GM23338 (cell line): ENCODE data around the gene PHRF1.

Source experiments
- EZH2 ChIP-seq: fragments of 200-600 bp; sonication (generic); IDR thresholded peaks from one replicate; pipeline ENCODE4 v1.8.0; 2017; ENCODE audit warnings: antibody characterized with exemption, mild to moderate bottlenecking, low read depth; ENCODE audit not compliant: unreplicated experiment
- TF ChIP-seq, protein P1 (sequence below), 2 experiments: fragments of 200-600 bp in 1 of 2; sonication (generic) in 1 of 2; conservative IDR thresholded peaks; 2 replicates each; pipeline versions ENCODE4 v1.5.1 to v1.6.1; 2016 to 2017; ENCODE audit warnings: antibody characterized with exemption in 2 of 2, low read depth in 2 of 2, mild to moderate bottlenecking in 2 of 2, moderate library complexity in 1 of 2
- TF ChIP-seq, protein P2 (sequence below): IDR thresholded peaks from one replicate; pipeline ENCODE4 v1.6.1; 2018; ENCODE audit warnings: antibody characterized with exemption; ENCODE audit not compliant: unreplicated experiment

DNA sequence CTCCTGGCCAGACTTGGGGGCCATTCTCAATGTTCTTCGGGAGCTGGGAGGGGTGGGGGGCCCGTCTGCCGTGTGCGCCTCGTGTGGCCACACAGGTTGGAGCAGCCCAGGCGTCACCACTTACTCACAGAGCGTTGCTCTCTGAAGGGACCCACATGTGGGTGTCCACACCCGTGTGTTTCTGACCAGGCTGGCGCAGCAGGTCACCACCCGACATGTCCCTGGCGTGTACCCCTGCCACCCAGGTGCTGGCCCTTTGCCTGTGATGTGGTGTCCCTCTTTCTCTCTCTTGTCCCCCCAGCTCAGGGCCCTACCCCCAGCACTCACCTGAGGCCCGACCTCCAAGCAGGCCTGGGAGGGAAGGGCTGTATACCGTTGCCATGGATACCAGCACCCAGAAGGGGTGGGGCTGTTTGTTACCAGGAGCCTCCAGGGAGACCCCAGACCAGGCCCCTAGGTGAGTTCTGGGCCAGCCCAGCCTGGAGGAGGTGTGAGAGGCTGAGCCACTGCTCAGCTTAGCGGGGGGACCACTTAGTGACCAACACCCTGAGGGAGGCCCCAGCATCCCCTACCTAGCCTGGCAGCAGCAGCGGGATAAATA is 17.1 kb upstream of the PHRF1 start:
- TF ChIP-seq, protein P1, sequence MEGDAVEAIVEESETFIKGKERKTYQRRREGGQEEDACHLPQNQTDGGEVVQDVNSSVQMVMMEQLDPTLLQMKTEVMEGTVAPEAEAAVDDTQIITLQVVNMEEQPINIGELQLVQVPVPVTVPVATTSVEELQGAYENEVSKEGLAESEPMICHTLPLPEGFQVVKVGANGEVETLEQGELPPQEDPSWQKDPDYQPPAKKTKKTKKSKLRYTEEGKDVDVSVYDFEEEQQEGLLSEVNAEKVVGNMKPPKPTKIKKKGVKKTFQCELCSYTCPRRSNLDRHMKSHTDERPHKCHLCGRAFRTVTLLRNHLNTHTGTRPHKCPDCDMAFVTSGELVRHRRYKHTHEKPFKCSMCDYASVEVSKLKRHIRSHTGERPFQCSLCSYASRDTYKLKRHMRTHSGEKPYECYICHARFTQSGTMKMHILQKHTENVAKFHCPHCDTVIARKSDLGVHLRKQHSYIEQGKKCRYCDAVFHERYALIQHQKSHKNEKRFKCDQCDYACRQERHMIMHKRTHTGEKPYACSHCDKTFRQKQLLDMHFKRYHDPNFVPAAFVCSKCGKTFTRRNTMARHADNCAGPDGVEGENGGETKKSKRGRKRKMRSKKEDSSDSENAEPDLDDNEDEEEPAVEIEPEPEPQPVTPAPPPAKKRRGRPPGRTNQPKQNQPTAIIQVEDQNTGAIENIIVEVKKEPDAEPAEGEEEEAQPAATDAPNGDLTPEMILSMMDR (conservative IDR thresholded peaks at IDR 0.05; ENCODE audit: low read depth in 2 of 2) = peak; percentile 16 to 30; a peak in 1 of 4 replicates
- TF ChIP-seq, protein P2, sequence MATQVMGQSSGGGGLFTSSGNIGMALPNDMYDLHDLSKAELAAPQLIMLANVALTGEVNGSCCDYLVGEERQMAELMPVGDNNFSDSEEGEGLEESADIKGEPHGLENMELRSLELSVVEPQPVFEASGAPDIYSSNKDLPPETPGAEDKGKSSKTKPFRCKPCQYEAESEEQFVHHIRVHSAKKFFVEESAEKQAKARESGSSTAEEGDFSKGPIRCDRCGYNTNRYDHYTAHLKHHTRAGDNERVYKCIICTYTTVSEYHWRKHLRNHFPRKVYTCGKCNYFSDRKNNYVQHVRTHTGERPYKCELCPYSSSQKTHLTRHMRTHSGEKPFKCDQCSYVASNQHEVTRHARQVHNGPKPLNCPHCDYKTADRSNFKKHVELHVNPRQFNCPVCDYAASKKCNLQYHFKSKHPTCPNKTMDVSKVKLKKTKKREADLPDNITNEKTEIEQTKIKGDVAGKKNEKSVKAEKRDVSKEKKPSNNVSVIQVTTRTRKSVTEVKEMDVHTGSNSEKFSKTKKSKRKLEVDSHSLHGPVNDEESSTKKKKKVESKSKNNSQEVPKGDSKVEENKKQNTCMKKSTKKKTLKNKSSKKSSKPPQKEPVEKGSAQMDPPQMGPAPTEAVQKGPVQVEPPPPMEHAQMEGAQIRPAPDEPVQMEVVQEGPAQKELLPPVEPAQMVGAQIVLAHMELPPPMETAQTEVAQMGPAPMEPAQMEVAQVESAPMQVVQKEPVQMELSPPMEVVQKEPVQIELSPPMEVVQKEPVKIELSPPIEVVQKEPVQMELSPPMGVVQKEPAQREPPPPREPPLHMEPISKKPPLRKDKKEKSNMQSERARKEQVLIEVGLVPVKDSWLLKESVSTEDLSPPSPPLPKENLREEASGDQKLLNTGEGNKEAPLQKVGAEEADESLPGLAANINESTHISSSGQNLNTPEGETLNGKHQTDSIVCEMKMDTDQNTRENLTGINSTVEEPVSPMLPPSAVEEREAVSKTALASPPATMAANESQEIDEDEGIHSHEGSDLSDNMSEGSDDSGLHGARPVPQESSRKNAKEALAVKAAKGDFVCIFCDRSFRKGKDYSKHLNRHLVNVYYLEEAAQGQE = no peak
- TF ChIP-seq EZH2 = no peak
